K562 (cell line): ENCODE results near the gene TMEM248. TPM values are rescaled to one million over a fixed set of nuclear protein-coding genes. Genes with fewer than 3 reads are reported as not detected.

Experiments used
- ASH1L ChIP-seq: fragments of 450-650 bp; IDR thresholded peaks from 2 replicates; pipeline ENCODE4 v1.6.1; 2018; ENCODE audit warnings: borderline replicate concordance, mild to moderate bottlenecking, low read depth; ENCODE audit not compliant: partially characterized antibody
- BHLHE40 ChIP-seq: IDR thresholded peaks from 2 replicates; pipeline ENCODE4 v1.6.1; 2011; ENCODE audit warnings: low read length, improper control_type of control experiment
- CREM ChIP-seq: IDR thresholded peaks from 2 replicates; pipeline ENCODE4 v1.6.1; 2014; ENCODE audit warnings: antibody characterized with exemption, low read depth
- GATA2 ChIP-seq: sonication (generic); formaldehyde crosslinking; IDR thresholded peaks from 2 replicates; pipeline ENCODE4 v1.4.0; 2020; ENCODE audit warnings: mild to moderate bottlenecking, missing genetic modification reagents
- GTF3C2 ChIP-seq: IDR thresholded peaks from 3 replicates; pipeline ENCODE4 v1.6.1; 2011; ENCODE audit warnings: borderline replicate concordance, mild to moderate bottlenecking, moderate library complexity; ENCODE audit not compliant: insufficient read length; ENCODE audit errors: extremely low read depth
- KDM5B ChIP-seq: fragments of 200-600 bp; sonication (generic); IDR thresholded peaks from 2 replicates; pipeline ENCODE4 v1.6.1; 2012; ENCODE audit warnings: low read depth, mild to moderate bottlenecking, moderate library complexity, low read length, control low read depth, inconsistent platforms; ENCODE audit not compliant: insufficient replicate concordance
- NFYB ChIP-seq: IDR thresholded peaks from 2 replicates; pipeline ENCODE4 v1.6.1; 2011; ENCODE audit warnings: mild to moderate bottlenecking, moderate library complexity; ENCODE audit not compliant: insufficient read length; ENCODE audit errors: extremely low read depth
- SNRNP70 ChIP-seq: fragments of 200-400 bp; formaldehyde crosslinking; optimal IDR thresholded peaks from 2 replicates; pipeline ENCODE3; 2017; ENCODE audit warnings: low read depth, low read length
- polyA plus RNA-seq, 8 experiments: library from polyadenylated mRNA; depleted of rRNA in 4 of 8; stranded (reverse) in 5 of 8; unstranded in 3 of 8; fragments of >200 nt; fragmentation: Nextera tagmentation in 2 of 8; fragmentation: Illumina TruSeq in 1 of 8; extraction: Ambion mirVana in 2 of 8; extraction: Trizol in 1 of 8; gene quantifications; 2 replicates each; pipeline versions ENCODE4 v1.2.1 to v1.2.3, GENCODE V29; 2011 to 2014; ENCODE audit warnings: inconsistent platforms in 1 of 8, missing spikeins in 1 of 8
- total RNA-seq, 7 experiments: library from RNA; depleted of rRNA in 6 of 7; stranded (reverse); fragments of >200 nt in 6 of 7; fragmentation: Illumina TruSeq in 2 of 7; extraction: Trizol in 2 of 7; gene quantifications; 2 replicates each; pipeline versions ENCODE4 v1.2.1 to v1.2.3, GENCODE V29; 2011 to 2021; ENCODE audit warnings: low replicate concordance in 1 of 7
- TF ChIP-seq, protein P1 (sequence below), 2 experiments: fragments of 450-650 bp; conservative IDR thresholded peaks; 2 replicates each; pipeline ENCODE4 v1.6.1; 2017; ENCODE audit warnings: mild to moderate bottlenecking in 2 of 2, moderate library complexity in 2 of 2
- TF ChIP-seq, protein P2 (sequence below): fragments of 450-650 bp; IDR thresholded peaks from 2 replicates; pipeline ENCODE4 v1.7.1; 2018; ENCODE audit warnings: mild to moderate bottlenecking, low read depth; ENCODE audit not compliant: partially characterized antibody
- TF ChIP-seq, protein P3 (sequence below): fragments of 450-650 bp; IDR thresholded peaks from 2 replicates; pipeline ENCODE4 v1.6.1; 2016; ENCODE audit warnings: missing biosample characterization, missing genetic modification characterization
- TF ChIP-seq, protein P4 (sequence below): fragments of 250-450 bp; sonication (Bioruptor Pico); IDR thresholded peaks from 2 replicates; pipeline ENCODE4 v1.4.0; 2020

The TMEM248 gene
- total and polyA plus RNA-seq, 9 of the 15 experiments (the other 6 are each of a cell fraction or from before 2014, with no cell fraction given) = 6.3 to 132 (median 64.4) TPM

- TF ChIP-seq GTF3C2 (no peak), GATA2 (CRISPR knock-in tag) (peak; percentile 57; the same call in 1 of the 2 replicates), ASH1L (no peak), CREM (no peak), KDM5B (no peak), NFYB (no peak), BHLHE40 (peak; percentile 44; the same call in 1 of the 2 replicates), SNRNP70 (no peak)
- TF ChIP-seq, protein P1, sequence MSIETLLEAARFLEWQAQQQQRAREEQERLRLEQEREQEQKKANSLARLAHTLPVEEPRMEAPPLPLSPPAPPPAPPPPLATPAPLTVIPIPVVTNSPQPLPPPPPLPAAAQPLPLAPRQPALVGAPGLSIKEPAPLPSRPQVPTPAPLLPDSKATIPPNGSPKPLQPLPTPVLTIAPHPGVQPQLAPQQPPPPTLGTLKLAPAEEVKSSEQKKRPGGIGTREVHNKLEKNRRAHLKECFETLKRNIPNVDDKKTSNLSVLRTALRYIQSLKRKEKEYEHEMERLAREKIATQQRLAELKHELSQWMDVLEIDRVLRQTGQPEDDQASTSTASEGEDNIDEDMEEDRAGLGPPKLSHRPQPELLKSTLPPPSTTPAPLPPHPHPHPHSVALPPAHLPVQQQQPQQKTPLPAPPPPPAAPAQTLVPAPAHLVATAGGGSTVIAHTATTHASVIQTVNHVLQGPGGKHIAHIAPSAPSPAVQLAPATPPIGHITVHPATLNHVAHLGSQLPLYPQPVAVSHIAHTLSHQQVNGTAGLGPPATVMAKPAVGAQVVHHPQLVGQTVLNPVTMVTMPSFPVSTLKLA (conservative IDR thresholded peaks at IDR 0.05) = 0 out of 4 replicates have a peak, but pooled peaks of 1 of the 2 experiments have one; percentile 12
- TF ChIP-seq, protein P2, sequence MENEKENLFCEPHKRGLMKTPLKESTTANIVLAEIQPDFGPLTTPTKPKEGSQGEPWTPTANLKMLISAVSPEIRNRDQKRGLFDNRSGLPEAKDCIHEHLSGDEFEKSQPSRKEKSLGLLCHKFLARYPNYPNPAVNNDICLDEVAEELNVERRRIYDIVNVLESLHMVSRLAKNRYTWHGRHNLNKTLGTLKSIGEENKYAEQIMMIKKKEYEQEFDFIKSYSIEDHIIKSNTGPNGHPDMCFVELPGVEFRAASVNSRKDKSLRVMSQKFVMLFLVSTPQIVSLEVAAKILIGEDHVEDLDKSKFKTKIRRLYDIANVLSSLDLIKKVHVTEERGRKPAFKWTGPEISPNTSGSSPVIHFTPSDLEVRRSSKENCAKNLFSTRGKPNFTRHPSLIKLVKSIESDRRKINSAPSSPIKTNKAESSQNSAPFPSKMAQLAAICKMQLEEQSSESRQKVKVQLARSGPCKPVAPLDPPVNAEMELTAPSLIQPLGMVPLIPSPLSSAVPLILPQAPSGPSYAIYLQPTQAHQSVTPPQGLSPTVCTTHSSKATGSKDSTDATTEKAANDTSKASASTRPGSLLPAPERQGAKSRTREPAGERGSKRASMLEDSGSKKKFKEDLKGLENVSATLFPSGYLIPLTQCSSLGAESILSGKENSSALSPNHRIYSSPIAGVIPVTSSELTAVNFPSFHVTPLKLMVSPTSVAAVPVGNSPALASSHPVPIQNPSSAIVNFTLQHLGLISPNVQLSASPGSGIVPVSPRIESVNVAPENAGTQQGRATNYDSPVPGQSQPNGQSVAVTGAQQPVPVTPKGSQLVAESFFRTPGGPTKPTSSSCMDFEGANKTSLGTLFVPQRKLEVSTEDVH = no peak
- TF ChIP-seq, protein P3, sequence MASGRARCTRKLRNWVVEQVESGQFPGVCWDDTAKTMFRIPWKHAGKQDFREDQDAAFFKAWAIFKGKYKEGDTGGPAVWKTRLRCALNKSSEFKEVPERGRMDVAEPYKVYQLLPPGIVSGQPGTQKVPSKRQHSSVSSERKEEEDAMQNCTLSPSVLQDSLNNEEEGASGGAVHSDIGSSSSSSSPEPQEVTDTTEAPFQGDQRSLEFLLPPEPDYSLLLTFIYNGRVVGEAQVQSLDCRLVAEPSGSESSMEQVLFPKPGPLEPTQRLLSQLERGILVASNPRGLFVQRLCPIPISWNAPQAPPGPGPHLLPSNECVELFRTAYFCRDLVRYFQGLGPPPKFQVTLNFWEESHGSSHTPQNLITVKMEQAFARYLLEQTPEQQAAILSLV = no peak
- TF ChIP-seq, protein P4, sequence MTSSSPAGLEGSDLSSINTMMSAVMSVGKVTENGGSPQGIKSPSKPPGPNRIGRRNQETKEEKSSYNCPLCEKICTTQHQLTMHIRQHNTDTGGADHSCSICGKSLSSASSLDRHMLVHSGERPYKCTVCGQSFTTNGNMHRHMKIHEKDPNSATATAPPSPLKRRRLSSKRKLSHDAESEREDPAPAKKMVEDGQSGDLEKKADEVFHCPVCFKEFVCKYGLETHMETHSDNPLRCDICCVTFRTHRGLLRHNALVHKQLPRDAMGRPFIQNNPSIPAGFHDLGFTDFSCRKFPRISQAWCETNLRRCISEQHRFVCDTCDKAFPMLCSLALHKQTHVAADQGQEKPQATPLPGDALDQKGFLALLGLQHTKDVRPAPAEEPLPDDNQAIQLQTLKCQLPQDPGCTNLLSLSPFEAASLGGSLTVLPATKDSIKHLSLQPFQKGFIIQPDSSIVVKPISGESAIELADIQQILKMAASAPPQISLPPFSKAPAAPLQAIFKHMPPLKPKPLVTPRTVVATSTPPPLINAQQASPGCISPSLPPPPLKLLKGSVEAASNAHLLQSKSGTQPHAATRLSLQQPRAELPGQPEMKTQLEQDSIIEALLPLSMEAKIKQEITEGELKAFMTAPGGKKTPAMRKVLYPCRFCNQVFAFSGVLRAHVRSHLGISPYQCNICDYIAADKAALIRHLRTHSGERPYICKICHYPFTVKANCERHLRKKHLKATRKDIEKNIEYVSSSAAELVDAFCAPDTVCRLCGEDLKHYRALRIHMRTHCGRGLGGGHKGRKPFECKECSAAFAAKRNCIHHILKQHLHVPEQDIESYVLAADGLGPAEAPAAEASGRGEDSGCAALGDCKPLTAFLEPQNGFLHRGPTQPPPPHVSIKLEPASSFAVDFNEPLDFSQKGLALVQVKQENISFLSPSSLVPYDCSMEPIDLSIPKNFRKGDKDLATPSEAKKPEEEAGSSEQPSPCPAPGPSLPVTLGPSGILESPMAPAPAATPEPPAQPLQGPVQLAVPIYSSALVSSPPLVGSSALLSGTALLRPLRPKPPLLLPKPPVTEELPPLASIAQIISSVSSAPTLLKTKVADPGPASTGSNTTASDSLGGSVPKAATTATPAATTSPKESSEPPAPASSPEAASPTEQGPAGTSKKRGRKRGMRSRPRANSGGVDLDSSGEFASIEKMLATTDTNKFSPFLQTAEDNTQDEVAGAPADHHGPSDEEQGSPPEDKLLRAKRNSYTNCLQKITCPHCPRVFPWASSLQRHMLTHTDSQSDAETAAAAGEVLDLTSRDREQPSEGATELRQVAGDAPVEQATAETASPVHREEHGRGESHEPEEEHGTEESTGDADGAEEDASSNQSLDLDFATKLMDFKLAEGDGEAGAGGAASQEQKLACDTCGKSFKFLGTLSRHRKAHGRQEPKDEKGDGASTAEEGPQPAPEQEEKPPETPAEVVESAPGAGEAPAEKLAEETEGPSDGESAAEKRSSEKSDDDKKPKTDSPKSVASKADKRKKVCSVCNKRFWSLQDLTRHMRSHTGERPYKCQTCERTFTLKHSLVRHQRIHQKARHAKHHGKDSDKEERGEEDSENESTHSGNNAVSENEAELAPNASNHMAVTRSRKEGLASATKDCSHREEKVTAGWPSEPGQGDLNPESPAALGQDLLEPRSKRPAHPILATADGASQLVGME (CRISPR knock-in tag) = no peak
Measured at GRCh38 chr7:66933469-66933868, 12.4 kb downstream of the TMEM248 start (continued).
